Dendritic cell treated with granulocyte-macrophage colony-stimulating factor and Interleukin-4, amounts not matched to agents 40 ng/mL and 50 ng/mL, for 4 days (primary cell): ENCODE results near the gene AMBRA1.

Experiments
- H3K27ac Mint-ChIP-seq: one replicate; pipeline ENCODE4 v1.8.0; 2022; ENCODE audit warnings: mild to moderate bottlenecking, mixed read lengths
- H3K27me3 Mint-ChIP-seq: one replicate; pipeline ENCODE4 v1.8.0; 2022; ENCODE audit warnings: mild to moderate bottlenecking, mixed read lengths
- H3K36me3 Mint-ChIP-seq: one replicate; pipeline ENCODE4 v1.8.0; 2022; ENCODE audit warnings: low read depth, mixed read lengths
- H3K4me1 Mint-ChIP-seq: one replicate; pipeline ENCODE4 v1.8.0; 2022; ENCODE audit warnings: low read depth, mixed read lengths
- H3K4me3 Mint-ChIP-seq: one replicate; pipeline ENCODE4 v1.8.0; 2022; ENCODE audit warnings: mild to moderate bottlenecking, moderate library complexity, mixed read lengths
- H3K9me3 Mint-ChIP-seq: one replicate; pipeline ENCODE4 v1.8.0; 2022; ENCODE audit warnings: mixed read lengths
- intact Hi-C: fragments of 100-400 bp; cut with micrococcal nuclease; formaldehyde crosslinking; loops from one replicate; pipeline ENCODE4 v1.15.0; 2022

AMBRA1 gene

DNA sequence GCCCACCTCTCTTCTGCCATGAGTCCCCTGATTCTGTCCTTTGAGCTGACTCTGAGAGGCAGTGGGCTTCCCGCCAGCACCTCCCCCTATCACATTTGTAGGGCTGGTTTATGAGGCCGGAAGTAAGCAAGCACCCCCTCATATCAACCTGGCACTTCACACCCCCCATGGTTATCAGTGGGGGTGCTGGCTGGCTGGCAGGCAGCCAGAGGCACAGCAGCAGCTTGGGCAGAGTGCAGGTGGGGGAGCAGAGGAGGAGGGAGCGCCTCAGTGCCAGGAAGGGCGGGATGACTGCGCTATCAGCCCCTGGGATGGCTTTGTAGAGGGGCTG, 179.4 kb downstream of the AMBRA1 start:
- intact Hi-C loops: no loop called here
- H3K36me3 Mint-ChIP-seq: peaks cover 88% of the 10 kb centered on the region
- no peak overlapping the region for H3K4me3 Mint-ChIP-seq

GRCh38 chr11:46413760-46414465, 179.9 kb downstream of the AMBRA1 start:
- Mint-ChIP-seq H3K4me3 (no peak overlapping the region), H3K27me3 (no peaks in the 10 kb centered on the region), H3K36me3 (peaks cover 91% of the 10 kb centered on the region), H3K4me1 (no peaks in the 10 kb centered on the region), H3K27ac (no peak overlapping the region), H3K9me3 (no peaks in the 10 kb centered on the region)
- intact Hi-C loops: no loop called here

More for the DNA sequence above, 179.4 kb downstream of the AMBRA1 start:
- Mint-ChIP-seq H3K4me1 (no peaks in the 10 kb centered on the region), H3K27ac (no peak overlapping the region), H3K9me3 (no peaks in the 10 kb centered on the region), H3K27me3 (no peaks in the 10 kb centered on the region)

DNA sequence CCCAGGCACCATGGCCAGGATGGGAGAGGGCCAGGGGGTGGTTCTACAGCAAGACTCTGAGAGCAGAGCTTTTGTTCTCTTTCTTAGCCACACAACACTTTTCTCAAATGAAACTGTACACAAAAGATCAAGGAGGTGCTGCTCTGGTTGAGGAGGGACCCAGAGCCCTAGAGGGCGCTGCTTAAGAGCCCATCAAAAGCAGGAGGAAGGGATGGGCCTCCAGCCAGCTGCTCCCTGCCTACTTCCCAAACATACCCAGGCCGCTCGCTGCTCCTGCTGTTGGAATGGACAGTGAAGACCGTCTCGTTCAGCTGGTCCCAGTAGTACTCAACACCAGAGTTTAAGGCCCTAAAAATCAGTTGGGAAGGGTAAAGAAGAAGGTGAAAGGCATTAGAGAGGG, 183.8 kb downstream of the AMBRA1 start:
- H3K36me3 Mint-ChIP-seq: peaks cover 90% of the 10 kb centered on the region
- no peaks in the 10 kb centered on the region for H3K27me3 Mint-ChIP-seq
- intact Hi-C loops: no loop called here

GRCh38 chr11:46408407-46408986, 185.3 kb downstream of the AMBRA1 start:
- no peak overlapping the region for H3K4me3 Mint-ChIP-seq

More for the DNA sequence above, 183.8 kb downstream of the AMBRA1 start:
- H3K9me3 Mint-ChIP-seq: no peaks in the 10 kb centered on the region
- H3K27ac Mint-ChIP-seq: no peak overlapping the region
- H3K4me3 Mint-ChIP-seq: no peak overlapping the region
- H3K4me1 Mint-ChIP-seq: no peaks in the 10 kb centered on the region

GRCh38 chr11:46407635-46408034, 186.2 kb downstream of the AMBRA1 start:
- intact Hi-C loops: no loop called here
- no peaks in the 10 kb centered on the region for H3K4me1 Mint-ChIP-seq
- no peaks in the 10 kb centered on the region for H3K27me3 Mint-ChIP-seq
- no peak overlapping the region for H3K27ac Mint-ChIP-seq
- H3K36me3 Mint-ChIP-seq: peaks cover 90% of the 10 kb centered on the region
- H3K9me3 Mint-ChIP-seq: no peaks in the 10 kb centered on the region
- no peak overlapping the region for H3K4me3 Mint-ChIP-seq

More at GRCh38 chr11:46408407-46408986, 185.3 kb downstream of the AMBRA1 start:
- H3K9me3 Mint-ChIP-seq: no peaks in the 10 kb centered on the region
- H3K27me3 Mint-ChIP-seq: no peaks in the 10 kb centered on the region
- intact Hi-C loops: no loop called here
- H3K27ac Mint-ChIP-seq: no peak overlapping the region
- H3K4me1 Mint-ChIP-seq: no peaks in the 10 kb centered on the region
- peaks cover 90% of the 10 kb centered on the region for H3K36me3 Mint-ChIP-seq

DNA sequence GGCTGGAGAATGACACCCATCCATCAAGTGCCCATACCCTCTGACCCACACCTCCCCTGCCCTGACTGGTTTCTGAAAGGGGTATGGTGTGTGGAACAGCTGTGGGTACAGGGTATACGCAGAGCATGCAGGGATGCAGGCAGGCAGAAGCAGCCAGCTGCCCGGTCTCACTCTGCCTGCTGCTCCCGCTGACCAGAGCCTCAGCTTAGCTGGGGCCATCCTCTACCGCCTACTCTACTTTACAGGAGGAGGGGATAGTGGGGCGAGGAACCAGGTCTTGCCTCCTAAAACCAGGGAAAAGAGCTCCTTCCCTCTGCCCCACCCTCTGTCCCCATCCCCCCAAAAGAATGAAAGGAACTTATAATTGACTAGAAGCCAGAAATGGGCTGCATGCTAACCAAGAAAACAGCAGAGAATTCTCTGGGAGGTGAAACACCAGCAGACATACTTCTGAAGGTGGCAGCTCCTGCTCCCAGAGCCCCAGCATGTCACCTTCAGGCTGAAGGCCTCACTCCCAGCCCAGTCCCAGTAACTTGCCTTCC, 189.3 kb downstream of the AMBRA1 start:
- intact Hi-C loops: no loop called here
- peaks cover 94% of the 10 kb centered on the region for H3K36me3 Mint-ChIP-seq
- H3K27me3 Mint-ChIP-seq: no peaks in the 10 kb centered on the region
- no peaks in the 10 kb centered on the region for H3K9me3 Mint-ChIP-seq
- no peak overlapping the region for H3K4me3 Mint-ChIP-seq
- no peaks in the 10 kb centered on the region for H3K4me1 Mint-ChIP-seq
- H3K27ac Mint-ChIP-seq: no peak overlapping the region

DNA sequence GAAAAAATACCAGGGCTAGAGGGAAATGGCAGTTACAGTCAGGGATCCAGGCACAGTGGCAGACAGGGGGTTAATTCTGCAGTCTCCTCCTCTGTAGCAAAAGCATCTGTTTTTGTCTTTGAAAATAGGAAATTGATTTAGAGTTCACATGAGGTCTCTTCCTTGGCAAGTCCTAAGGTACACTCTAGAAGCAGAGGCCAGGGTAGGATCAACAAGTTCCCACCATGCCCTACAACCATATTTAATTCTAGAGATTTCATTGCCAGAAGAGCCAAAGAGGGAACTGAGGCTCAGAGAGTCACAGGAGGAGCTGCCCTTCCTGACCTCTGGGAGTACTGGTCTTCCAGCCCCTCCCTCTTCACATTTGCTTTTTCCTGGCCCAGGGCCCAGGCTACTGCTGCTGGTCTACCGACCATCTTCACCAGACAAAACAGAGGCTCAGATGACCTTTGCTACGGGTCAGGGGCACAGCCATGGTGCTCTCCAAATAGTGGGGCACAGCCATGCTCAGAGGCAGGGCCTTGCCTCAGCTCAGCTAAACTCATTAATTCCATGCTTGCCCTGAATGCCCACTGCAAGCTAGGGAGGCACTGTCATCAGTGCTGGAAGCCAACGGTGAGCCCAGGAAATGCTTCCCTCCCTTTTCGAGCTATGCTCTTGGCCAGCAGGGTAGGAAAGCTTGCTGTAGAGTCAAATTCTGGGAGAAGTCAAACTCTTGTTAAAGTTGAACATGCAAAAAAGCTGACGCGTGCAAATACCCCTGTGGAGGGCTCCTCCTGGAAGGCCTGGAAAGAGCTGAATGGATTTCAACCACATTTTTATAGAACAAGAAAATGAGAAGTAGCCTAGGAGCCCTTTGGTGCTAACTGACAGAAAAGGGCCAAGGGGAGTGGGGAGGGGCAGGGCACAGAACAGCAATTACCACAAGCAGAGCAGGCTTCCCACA, 190.6 kb downstream of the AMBRA1 start:
- Mint-ChIP-seq H3K4me3 (no peak overlapping the region), H3K9me3 (no peaks in the 10 kb centered on the region), H3K36me3 (peaks cover 94% of the 10 kb centered on the region), H3K27me3 (no peaks in the 10 kb centered on the region), H3K4me1 (no peaks in the 10 kb centered on the region), H3K27ac (no peak overlapping the region)
- intact Hi-C loops: no loop called here

GRCh38 chr11:46397526-46397925, 196.3 kb downstream of the AMBRA1 start:
- intact Hi-C loops: no loop called here

DNA sequence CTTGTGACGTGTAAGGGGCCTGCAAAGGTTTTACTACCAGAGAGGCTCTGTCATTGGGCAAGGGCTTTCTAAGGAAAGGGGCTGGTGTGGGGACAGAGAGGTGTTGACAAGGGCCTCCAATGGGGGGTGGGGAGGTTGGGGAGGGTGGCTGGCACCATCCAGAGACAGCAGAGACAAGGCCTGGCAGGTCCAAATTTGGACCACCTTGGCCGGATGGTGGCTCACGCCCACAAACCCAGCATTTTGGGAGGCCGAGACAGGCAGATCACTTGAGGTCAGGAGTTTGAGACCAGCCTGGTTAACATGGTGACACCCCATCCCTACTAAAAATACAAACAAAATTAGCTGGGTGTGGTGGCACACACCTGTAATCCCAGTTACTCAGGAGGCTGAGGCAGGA, 200.1 kb downstream of the AMBRA1 start:
- Mint-ChIP-seq H3K4me3 (no peak overlapping the region), H3K36me3 (peaks cover 25% of the 10 kb centered on the region), H3K27ac (no peak overlapping the region), H3K9me3 (no peaks in the 10 kb centered on the region), H3K27me3 (peaks cover 48% of the 10 kb centered on the region), H3K4me1 (peaks cover 34% of the 10 kb centered on the region)
- intact Hi-C loops: loop anchor here (5.0 kb wide), 1 partner anchor 144 kb away; no protein-coding TSS in a partner anchor

More at GRCh38 chr11:46397526-46397925, 196.3 kb downstream of the AMBRA1 start:
- H3K4me3 Mint-ChIP-seq: no peak overlapping the region
- H3K27me3 Mint-ChIP-seq: peaks cover 22% of the 10 kb centered on the region
- no peaks in the 10 kb centered on the region for H3K9me3 Mint-ChIP-seq
- peaks cover 61% of the 10 kb centered on the region for H3K36me3 Mint-ChIP-seq
- no peak overlapping the region for H3K27ac Mint-ChIP-seq
- peaks cover 13% of the 10 kb centered on the region for H3K4me1 Mint-ChIP-seq

DNA sequence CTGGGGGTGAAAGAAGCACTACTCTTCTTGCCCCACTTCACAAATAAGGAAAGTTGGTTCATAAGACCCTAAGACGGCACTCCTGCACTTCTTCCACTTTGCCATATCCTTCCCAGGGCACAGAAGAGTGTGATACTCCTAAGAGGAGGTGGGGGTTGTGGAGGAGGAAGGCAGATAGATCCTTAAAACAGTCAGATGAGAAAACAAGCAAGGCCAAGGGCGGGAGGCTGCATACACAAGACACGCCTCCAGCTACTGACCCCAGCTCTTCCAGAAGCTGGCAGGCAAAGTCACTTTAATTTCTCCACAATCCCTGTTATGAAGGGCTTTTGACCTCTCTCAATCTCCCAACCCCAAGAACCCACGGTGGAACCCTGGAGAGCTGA, 200.6 kb downstream of the AMBRA1 start:
- H3K4me3 Mint-ChIP-seq: peak overlapping the region; percentile 92
- peaks cover 20% of the 10 kb centered on the region for H3K36me3 Mint-ChIP-seq
- H3K27ac Mint-ChIP-seq: no peak overlapping the region
- intact Hi-C loops: loop anchor here (5.0 kb wide), 1 partner anchor 144 kb away; no protein-coding TSS in a partner anchor
- peaks cover 40% of the 10 kb centered on the region for H3K4me1 Mint-ChIP-seq
- peaks cover 53% of the 10 kb centered on the region for H3K27me3 Mint-ChIP-seq
- H3K9me3 Mint-ChIP-seq: no peaks in the 10 kb centered on the region

DNA sequence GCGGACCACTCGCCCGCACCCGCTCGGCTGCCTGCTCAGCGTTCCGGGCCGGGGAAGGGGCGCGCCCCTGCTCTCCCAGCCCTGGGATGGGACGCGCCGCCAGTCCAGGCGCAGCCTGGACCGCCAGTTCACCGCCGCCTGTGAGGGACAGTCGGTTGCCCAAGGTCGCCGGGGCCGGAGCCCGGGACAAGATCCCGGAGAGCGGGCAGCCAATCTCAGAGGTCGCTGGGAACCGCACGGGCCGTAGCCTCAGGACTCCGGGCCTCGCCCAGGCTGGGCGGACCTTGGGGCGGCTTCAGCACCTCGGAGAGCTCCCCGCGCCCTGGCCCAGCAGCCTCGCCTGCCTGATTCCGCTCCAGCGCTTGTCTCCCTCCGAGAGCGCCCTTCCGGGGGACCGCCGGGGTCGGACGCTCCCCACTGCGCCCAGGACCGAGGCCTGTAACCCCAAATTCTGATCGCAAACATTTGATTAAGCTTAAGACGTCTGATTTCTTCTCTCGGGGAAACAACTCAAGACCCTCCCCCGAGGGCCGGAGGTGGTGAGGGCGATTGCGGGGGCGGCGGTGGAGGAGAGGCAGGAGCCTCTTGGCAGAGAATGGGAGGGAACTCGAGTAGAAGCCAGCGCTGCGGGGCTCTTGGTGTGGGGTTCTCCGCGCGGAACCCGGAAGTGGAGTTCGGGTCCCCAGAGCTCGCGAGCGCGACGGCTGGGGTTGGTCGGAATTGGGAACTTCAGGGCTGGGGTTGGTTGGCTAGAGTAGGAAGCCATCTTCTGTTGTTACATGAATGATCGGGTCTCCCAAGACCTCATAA, 201.2 kb downstream of the AMBRA1 start:
- Mint-ChIP-seq H3K4me3 (peak overlapping the region; percentile 92), H3K9me3 (no peaks in the 10 kb centered on the region), H3K4me1 (peaks cover 46% of the 10 kb centered on the region), H3K27me3 (peaks cover 58% of the 10 kb centered on the region), H3K36me3 (peaks cover 16% of the 10 kb centered on the region), H3K27ac (peak overlapping the region; percentile 38)
- intact Hi-C loops: loop anchor here (5.0 kb wide), 1 partner anchor 145 kb away; no protein-coding TSS in a partner anchor

DNA sequence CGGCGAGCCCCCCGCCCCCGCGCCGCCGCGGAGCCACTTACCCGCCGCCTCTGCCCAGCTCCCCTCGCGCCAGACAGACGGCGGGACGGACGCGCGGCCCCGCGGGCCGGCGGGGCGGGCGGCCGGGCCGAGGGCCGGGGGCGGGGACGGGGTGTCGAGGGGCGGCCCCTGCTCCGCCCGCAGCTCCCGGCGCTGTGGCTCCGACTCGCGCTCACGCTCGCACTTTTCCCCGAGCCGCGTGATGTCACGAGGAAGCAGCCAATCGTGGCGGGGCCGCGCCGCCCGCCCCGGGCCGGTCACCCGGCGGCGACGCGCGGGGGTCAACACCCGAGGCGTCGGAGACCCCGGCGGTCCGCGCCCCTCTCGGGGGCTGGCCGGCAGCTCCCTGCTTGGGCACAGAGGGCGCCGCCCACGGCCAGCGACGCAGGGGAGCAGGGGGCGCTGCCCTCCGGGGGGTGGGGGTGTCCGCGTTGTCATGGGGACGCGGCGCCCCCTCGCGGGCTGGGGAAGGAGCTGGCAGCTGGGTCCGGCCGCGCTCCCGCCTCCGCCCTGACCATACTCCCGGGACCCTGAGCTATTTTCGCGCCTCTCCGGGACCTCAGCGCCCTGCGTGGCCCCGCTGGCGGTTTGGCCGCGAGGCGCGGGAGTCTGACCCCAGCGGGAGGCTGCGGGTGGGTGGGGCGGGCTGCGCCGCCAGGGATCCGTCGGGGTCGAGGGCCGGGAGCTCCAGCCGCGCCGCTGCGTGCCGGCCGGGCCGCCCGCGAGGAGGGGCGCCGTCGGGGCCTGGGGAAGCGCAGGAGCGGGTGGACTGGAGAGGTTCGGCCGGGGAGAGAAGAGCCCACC, 202.0 kb downstream of the AMBRA1 start, which contains the start of gene CHRM4:
CHRM4 (minus strand) TSS at position 199 of the 843 bp plus-strand sequence. CDS start 5,219 bp downstream, outside the sequence.
- peak within 1 kb of the TSS; percentile 92 for H3K4me3 Mint-ChIP-seq
- no peaks in the 10 kb centered on the region for H3K9me3 Mint-ChIP-seq
- H3K36me3 Mint-ChIP-seq: peaks cover 7% of the 10 kb centered on the region
- H3K4me1 Mint-ChIP-seq: peaks cover 51% of the 10 kb centered on the region
- intact Hi-C loops: loop anchor here (5.0 kb wide), 1 partner anchor 146 kb away; no protein-coding TSS in a partner anchor
- H3K27me3 Mint-ChIP-seq: peaks cover 65% of the 10 kb centered on the region
- peak within 1 kb of the TSS; percentile 38 for H3K27ac Mint-ChIP-seq
